ENCODE measurements around the gene PRMT1.

The PRMT1 gene

GRCh38 chr19:49672131-49672919 lies 4.7 kb upstream of the PRMT1 start:
- DNase-seq = no peak

DNA sequence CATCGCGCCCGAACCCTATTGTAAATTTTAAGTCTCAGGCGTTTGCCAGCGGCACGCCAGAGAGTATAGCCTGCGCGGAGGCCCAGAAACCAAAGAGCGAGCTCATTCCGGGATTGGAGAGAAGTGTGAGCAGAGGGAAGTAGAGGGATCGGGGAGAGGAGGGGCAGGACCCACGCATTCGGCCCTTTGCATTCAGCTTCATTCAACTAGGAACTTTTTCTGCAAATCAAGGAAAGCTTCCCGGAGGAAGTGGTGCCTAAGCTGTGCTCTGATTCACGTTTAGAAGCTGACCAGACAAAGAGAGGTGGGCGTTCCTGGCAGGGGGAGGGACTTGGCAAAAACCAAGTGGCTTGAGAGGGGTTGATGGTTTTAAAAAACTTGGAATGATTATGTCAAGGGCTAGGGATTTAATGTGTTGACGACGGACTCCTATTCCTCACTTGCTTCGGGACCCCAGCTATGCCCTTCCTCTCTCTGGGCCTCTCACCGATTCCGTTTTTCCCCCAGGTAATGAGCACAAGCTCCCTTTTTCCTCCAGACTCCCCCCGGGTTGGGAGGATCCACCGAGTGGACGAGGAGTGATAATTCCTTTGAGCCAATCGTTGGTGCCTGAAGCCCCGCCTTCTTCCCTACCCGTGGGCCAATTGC lies 811 bp upstream of the PRMT1 start:
- DNase-seq = no peak

DNA sequence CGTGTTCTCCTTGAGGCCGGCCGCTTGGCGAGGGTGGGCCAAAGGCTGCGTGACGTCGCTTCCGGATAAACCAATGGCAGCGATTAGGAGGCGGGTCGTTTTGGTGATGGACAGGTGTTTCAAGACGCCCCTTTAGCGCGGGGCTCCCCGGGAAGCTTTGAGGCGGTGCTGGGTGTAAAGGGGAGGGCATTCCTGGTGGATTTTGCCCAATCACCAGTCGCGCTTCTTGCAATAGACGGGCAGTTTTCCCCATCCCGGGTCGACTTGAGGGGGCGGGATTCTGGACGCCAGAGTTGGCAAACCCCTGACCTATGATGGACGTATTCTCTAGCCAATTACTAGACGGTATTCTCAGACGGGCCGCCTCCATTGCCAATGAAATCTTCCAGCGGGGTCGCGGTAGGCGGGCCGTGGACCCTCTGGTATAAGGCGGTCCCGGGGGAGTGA lies 264 bp upstream of the PRMT1 start:
- peak; percentile 100 for DNase-seq

GRCh38 chr19:49677901-49678674 lies 1.0 kb downstream of the PRMT1 start:
- peak; percentile 60 for DNase-seq

DNA sequence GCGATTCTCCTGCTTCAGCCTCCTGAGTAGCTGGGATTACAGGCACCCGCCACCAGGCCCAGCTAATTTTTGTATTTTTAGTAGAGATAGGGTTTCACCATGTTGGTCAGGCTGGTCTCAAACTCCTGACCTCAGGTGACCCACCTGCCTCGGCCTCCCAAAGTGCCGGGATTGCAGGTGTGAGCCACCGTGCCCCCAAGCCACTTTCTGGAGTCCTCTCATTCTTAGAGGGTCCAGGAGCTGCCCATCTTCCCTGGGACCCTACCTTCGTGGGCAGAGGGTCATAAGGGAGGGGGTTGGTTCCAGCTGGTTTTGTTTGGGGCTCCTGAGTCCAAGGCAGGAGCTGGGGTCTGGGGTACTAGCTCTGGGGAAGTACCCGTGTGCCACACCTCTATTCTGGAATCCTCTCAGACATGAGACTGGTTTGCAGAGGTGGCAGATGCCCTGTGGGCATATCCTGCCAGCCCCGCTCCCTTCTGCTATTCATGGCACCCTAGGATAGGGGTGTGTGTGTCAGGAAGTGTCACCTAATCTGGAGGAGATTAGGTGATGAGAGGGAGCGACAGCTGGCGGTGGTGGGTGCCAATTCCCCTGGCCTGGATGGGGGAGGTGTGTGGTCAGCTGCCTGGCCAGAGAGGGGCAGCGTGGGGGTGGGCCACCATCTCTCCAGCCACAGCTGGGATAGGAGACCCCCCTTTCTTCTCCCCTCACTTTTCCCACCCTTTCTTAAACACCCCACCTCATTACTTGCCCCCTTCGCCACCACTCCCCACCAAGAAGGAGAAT lies 2.1 kb downstream of the PRMT1 start:
- no peak for DNase-seq

DNA sequence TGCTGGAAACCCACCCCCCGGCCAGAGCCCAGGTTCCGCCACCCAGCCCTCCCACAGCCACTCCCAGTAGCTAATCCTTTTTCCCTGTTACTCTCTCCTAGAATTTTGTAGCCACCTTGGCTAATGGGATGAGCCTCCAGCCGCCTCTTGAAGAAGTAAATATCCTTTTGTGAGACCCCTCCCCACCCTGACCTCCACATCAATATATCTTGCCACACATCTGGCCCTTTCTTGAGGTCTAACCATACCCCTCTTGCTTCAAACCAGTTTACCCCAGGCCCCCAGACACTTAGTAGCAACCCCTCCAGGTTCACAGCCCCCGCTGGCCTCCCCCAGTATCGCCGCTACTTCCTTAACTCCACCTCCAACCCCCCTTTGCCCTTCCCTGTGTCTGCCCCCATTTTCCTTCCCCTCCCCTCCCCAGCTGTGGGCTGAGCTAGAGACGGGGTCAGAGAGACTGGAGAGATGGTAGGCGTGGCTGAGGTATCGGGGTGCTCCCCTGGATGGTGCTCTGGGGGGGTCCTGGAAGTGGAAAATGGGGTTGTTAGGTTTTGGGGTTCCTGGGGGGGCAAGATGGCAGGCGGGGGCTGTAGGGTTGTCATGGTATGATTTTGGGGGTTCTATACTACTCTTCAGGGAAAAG lies 2.8 kb downstream of the PRMT1 start:
- no peak for DNase-seq

DNA sequence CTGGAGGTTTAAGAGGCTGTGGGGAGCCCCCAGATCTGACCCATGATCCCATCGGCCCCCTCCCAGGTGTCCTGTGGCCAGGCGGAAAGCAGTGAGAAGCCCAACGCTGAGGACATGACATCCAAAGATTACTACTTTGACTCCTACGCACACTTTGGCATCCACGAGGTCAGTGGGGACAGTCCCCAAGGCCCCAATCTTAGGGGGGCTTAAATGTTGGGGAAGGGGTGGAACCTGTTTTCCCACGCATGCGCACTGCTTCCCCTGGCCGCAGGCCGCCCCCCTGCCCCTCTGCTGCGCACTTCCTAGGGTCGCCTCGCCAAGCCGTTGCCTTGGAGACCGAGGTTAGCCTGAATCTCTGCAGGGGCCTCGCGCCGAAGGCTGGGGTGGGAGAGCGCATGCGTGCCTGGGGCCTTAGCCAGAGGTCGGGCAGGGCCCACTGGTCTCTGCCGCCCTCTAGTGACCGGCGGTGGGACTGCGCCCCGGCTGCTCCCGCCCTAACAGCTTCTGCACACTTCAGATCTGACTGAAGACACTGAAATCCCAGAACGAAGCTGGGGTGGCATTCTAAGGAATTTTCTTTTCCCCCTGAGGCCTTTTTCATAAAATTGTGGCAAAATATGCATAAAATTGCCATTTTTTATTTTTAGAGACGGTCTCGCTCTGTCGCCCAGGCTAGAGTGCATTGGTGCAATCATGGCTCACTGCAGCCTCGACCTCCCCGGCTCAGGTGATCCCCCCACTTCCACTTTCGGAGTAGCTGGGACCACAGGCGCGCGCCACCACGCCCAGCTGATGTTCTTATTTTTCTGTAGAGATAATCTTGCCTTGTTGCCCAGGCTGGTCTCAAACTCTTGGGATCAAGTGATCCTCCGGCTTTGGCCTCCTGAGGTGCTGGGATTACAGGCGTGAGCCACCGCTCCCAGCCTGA lies 3.6 kb downstream of the PRMT1 start:
- DNase-seq = peak; percentile 79

DNA sequence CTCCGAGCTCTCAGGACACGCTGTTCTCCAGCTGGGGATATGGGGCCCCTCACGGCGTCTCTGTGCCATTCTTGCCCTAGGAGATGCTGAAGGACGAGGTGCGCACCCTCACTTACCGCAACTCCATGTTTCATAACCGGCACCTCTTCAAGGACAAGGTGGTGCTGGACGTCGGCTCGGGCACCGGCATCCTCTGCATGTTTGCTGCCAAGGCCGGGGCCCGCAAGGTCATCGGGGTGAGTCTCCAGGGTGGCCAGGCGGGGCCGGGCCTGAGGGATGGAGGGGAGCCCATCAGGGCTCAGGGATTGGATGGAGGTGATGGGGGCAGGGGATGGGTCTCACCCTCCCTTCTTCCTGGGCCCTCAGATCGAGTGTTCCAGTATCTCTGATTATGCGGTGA lies 4.8 kb downstream of the PRMT1 start:
- DNase-seq = no peak

- no peak for DNase-seq
Observed at GRCh38 chr19:49682274-49682673, 5.2 kb downstream of the PRMT1 start.

- DNase-seq = no peak
Observed at GRCh38 chr19:49683814-49684250, 6.8 kb downstream of the PRMT1 start.

DNA sequence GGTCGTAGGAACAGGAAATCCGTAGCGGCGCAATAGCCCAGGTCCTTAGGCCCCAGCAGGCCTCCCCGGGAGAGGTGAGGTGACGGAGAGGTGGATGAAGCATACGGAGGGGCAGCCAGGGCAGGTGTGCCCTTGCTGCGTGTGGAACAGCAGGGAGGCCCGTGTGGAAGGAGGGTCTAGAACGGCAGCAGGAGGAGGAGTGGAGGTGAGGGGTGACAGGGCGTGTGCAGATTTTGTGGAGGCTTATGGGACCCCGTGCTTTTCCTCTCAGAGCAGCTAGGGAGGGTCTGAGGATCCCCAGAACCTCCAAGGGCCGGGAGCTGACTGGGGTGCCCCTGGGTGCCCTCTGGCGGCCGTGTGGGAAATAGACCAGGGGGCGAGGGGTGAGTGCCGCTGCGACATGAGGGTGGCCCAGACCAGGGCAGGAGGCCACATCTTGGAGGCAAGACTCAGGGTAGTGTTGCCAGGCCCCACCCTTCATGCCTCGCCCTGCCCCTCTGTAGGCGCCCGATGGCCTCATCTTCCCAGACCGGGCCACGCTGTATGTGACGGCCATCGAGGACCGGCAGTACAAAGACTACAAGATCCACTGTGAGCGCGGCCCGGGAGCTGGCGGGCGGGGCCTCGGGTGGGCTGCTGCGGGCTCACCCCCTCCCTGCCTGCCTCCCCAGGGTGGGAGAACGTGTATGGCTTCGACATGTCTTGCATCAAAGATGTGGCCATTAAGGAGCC lies 7.3 kb downstream of the PRMT1 start:
- DNase-seq = no peak

DNA sequence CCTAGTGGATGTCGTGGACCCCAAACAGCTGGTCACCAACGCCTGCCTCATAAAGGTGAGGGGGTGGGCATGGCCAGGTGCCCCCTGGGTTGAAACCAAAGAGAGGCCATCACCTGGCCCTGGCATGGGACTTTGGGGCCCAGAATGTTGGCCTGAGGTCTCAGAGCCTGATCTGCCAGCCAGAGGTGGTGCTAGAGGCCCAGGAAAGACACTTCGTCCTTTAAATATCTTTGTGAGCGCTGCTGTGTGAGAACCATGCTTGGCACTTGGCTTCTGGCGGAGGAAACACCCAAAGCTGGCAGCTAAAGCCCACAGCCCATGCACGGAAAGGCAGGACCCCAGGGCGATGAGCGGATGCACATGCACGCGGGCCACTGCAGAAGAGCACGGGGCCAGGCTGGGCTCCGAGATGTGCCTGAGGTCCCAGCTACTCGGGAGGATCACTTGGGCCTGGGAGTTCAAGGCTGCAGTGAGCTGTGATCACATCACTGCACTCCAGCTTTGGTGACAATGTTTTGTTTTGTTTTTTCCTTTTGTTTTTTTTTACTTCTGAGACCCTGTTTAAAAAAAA lies 8.0 kb downstream of the PRMT1 start:
- no peak for DNase-seq

GRCh38 chr19:49685845-49686332 lies 8.8 kb downstream of the PRMT1 start:
- DNase-seq = no peak

DNA sequence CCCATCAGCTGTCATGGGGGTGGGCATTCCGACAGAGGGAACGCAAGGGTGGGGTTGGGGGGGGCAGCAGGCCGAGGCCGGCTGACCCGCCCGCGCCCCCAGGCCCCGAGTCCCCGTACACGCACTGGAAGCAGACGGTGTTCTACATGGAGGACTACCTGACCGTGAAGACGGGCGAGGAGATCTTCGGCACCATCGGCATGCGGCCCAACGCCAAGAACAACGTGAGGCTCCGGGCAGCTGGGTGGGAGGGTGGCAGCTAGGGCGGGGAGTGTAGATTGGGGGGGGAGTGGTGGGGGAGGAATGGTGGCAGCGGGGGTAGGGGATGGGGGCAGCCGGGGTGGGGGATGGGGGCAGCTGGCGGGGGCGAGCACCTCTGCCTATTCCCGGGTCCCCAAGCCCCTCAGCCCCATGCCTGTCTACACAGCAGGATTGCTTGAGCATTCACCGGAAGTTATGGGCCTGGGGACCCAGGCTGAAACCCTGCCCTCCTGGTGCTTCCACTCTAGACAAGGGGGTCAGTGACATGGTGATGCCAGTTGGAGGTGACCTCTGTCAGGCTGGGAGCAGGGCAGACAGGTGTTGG lies 9.5 kb downstream of the PRMT1 start:
- no peak for DNase-seq

DNA sequence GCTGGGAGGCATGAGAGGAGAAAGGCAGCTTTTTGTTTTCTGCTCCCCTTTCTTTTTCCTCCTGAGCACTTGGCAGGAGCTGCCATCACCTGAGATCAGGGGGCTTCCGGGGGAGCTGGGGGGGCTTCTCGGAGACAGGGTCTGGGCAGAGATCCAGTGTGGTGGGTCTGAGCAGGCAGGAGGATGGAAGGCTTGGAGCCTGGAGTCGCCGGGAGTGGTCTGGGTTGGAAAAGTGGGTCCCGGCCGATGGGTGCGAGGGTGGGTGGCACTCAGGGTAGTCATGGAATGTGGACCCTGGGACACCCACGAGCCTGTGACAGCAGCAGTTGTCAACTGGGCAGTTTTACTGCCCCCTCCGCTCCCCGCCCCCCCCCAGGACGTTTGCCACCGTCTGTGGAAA lies 10.1 kb downstream of the PRMT1 start:
- DNase-seq = no peak

DNA sequence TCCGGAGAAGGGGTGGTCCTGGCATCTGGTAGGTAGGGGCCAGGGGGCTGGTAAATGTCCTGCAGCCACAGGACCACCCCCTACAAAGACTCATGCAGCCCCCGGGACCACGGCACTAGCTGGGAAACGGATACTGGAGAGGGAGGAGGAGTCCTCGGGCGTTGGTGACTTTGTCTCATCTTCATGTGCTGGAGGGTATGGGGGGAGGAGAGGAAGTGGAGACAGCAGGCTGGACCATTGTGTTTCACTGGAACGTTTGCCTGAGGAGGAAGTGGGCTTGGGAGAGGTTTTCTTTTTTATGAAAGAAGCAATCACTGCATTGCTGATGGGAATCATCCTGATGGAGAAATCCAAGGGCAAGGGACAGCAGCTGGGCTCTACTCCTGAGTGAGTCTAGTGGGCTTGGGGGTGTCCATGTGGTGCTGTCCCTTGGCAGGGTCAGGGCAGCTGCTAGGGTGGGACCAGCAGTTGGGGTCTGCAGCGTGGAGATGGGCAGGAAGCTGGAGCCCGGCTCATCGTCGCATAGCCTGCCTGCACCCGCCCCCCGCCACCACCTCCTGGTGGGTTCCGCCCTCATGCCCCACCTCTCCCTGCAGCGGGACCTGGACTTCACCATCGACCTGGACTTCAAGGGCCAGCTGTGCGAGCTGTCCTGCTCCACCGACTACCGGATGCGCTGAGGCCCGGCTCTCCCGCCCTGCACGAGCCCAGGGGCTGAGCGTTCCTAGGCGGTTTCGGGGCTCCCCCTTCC lies 10.7 kb downstream of the PRMT1 start:
- DNase-seq = no peak

DNA sequence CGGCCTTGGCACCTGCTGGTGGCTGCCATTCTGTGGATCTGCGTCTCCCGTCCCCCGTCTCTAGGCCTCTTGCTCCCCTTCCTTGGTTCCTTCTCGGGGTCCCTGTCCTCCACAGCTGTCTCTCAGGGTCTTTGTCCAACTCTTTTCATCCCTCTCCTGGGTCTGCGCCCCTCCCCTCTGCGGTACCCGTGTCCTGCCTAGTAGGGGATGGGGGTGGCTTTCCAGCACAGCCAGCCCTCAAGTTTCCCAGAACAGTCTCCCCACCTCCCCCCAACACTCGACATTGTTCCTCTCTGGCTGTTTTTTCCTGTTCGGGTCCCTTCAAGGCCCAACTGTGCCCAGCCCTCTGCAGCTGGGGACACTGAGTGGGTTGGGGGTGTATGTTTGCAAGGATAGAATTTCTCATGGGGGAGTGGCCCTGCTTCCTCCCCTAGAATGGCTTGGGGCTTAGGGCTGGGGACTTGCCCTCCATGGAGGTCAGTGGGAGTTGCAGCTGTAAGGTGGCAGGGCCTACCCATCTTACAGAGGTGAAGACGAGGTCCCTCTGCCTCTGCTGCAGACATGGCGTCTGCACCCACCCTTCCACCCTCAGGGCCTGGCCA lies 11.6 kb downstream of the PRMT1 start:
- DNase-seq = no peak
